ENCODE data around the gene COX19.

- no peak for TF ChIP-seq CTCF (optimal IDR thresholded peaks at IDR 0.05 in 1 of 3, IDR thresholded peaks at IDR 0.05 in 1 of 3, conservative IDR thresholded peaks at IDR 0.05 in 1 of 3; ENCODE audit: extremely low read depth in 1 of 3, insufficient read depth in 2 of 3, low read length in 3 of 3)
- TF ChIP-seq EZH2 (IDR thresholded peaks at IDR 0.05; ENCODE audit: low read length), result no peak
Observed at GRCh38 chr7:1005303-1005702, 30.0 kb upstream of the COX19 start.

Data from keratinocyte (primary cell).